NCI-H1694 treated with DMSO at 0.1 percent for 48 hours (cell line): ENCODE data around the gene IHH.

Experiments
- DNase-seq: peaks from one replicate; lab custom pipeline; 2025; lab: John Stamatoyannopoulos, UW

Gene IHH

DNA sequence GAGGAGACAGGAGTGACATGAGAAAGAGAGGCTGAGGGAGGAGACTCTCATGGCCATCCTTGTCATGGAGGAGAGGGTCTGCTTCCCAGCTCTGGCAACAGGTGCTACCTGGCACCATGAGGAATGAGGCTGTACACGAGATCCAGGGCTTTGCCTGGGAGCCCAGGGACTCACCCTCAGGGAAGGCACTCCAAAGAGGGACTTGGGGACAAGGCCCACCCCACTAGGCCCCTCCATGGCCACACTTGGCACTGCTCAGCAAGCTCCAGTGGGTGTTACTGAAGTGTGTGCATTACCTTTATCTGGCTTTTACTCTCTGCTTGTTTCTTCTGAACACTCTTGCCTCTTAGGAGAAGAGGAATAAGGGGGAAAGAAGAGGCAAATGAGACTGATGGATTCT, 22.1 kb downstream of the IHH start:
- no peak for DNase-seq

DNA sequence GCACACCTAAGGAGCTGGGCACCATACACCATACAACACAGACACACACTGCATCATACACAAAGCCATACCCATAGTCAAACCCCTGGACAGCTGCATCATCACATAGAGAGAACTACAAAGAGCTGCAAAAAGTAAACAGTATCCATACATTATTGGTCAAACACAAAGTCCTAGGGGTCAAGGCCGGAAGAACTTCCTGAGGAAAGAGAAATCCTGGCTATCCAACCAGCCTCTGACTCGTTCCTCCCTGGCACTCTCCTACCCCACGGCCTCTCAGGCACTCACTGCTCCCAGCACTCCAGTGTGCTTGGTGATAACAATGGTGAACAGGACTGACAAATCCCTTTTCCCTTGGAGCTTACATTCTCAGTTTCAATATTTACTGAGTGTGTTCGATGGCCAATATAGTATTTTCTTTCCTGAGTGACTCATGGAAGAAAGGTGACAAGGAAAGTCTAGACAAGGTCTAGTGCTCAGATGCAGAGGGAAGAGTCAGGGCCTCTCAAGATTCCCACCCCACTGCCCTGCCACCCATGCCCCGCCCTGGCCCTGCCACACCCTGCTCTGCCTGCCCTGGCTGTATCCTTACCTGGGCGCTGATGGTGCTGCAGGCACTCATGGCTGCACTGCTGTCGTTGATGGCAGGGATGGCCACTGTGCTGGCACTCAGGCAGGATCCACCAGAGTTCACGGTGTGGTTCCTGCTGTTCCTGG, 22.8 kb downstream of the IHH start:
- DNase-seq = no peak

DNA sequence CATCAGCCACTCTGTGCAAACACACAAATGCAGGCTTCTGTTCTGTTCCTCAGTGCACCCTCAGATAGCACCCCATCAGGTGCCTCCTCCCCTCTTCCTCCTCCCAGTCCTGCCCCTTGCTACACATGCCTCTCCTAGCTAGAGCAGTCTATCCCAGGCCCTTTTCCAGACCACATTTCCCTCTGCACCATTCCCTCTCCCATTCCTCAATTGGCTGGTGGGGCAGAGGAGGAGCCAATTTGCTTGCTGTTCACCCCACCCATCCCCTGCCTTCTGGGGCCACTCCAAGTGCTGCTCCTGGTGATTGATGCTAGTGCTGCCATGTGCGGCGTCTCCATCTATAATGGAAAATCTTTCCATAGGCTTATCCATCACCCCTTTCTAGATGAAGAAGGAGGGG, 24.8 kb downstream of the IHH start:
- DNase-seq = no peak

DNA sequence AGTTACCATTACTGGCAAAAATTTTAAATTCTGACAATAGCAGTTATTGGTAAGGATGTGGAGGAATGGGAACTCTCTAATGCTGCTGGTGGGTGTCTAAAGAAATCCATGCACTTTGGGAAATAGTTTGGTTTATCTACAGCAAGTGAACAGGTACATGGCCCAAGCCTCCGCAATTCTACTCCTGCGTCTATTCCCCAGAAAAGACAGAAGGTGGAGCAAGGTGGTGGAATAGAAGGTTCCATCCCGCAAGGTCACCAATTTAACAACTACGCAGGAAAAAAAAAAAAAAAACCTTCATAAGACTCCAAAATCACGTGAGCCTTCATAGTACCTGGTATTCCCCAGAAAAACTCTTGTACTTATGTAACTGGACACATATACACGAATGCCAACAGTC, 25.9 kb downstream of the IHH start:
- DNase-seq = no peak

DNA sequence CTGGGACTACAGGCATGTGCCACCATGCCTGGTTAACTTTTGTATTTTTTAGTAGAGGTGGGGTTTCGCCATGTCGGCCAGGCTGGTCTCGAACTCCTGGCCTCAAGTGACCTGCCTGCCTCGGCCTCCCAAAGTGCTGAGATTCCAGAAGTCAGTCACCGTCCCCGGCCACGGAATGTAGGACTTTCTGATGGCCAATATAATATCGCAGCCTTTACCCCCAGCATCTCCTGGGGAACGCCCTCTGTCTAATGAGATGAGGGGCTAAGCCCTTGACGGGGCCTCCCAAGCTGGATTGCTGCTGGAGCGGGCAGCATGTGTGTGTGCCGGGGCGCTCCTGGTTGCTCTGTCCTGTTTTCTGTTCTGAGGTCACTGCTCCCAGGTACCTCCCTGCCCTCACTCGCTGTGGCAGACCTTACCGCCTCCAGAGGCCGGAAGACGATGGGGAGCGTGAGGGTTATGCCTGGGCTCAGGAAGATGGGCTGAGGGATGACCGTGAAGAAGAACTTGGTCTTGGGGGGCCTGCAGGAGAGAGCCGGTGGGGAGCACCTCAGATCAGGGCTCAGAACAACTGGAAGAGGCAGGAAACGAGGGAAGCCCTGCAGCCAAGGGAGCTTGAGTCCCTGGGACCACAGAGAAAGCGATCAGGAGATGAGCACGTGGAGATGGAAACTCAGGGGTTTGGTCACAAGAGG, 28.5 kb downstream of the IHH start:
- no peak for DNase-seq

DNA sequence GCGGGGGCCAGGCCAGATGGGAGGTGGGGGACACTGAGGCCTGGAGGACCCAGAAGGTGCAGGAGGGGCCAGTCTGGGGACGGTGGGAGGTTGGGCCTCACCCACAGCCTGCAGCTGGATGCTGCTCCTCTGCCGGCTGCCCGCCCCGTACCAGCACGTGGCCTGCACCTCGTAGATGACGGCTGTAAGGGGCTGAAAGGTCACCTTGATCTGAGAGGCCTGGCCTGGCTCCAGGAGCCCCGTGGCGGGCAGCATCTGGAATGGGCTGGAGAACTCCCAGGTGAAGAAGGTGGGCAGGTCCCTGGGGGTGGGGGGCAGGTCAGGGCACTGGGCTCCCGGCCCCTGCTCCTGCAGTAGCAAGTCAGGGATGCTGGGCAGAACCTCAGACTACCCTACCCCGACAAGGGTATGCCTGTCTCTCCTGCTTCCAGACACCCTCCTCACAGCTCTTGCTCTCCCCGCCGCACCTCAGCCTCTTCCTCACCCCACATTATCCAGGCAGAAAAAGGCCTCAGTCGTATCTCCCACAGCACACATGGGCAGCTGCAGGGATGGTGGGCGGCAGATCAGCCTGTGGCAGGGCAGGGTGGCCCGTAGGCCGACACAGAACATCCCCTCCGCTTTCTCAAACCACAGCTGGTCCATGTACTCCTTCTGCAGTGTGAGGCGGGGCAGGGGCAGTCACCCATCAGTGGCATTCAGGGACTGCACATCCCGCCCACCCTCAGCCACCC, 29.5 kb downstream of the IHH start:
- DNase-seq = no peak

DNA sequence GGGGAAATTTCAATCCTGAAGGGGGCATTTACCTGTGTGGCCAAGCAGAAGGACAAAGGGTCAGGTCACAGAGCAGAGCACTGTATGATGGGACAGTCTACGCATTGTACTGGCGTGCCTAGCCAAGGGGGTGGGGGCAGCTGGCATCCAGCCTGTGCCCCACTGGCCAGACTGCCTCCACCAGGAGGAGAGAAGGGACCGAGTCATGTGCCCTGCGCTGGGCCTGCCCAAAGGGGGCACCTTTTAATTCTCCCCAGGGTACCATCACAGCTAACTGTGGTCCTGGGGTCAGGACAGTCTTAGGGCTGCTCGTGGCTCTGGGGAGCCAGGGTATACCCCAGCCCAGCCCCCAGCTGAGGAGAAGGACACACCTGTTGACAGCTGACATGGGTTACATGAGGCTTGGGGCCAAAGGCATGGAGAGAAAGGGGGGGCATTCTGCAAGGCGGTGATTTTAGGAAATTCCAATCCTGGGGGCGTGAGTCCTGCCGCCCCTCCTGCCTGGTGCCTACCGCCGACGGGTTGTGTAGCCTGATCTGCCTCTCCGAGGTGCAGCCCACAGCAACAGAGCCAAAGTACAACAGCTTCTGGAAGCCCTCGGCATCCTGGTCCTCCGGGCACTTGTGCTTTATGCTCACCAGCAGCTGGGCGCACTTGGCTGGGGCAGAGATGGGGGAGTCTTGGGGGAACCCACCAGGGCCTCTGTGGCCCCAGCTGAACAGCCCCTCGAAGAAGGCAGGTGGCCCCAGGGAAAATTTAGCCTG, 30.4 kb downstream of the IHH start:
- no peak for DNase-seq

DNA sequence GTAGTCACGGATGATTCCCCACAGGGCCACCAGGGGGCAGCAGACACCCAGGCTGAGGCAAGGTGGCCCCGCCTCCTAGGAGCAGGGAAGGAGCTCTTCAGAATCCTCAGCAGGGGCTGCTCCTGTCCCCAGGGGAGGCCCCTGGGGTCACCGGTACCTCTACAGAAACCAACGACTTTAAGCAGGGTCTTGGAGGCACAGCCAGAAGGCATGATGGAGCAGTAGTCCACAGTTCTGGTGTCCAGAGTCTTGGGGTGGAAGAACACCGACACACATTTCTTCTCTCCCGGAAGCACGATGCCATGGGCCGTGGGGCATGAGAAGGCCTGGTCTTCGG, 30.9 kb downstream of the IHH start:
- DNase-seq = peak; percentile 80

DNA sequence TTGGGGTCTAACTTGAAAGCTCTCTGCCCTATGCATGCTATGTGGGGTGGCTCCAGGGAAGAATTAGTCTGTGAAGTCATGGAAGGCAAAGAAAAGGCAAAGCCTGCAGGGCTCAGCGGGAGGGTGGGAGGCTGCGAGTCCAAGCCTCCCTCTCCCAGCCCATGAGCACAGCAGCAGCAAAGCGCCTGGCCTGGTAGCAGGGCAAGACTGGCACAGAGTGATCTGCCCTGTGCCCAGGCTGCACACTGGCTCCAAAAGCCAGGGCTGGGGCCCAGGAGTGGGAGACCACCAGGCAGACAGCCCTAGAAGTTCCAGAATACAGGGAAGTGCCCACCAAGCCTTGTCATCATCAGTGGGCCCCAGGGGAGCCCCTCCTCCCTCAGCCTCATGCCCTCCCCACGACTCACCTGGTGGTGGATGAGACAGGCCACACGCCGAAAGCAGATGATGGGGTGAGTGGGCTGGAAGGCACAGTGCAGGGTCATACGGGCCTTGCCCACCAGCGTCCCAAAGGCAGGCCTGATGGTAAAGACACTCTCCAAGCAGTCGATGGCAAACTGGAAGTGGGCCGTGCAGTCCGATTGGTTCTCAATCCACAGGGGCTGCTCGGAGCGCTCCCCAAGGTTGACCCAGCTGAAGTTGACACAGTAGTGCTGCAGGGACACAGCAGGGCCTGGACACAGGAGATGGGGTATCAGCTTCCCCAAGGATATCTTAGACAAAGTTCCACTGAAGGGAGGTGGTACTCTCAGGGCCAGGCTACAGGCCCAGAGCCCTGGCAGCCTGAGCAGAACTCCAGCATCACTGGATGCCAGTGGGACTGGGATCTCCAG, 31.5 kb downstream of the IHH start:
- no peak for DNase-seq

DNA sequence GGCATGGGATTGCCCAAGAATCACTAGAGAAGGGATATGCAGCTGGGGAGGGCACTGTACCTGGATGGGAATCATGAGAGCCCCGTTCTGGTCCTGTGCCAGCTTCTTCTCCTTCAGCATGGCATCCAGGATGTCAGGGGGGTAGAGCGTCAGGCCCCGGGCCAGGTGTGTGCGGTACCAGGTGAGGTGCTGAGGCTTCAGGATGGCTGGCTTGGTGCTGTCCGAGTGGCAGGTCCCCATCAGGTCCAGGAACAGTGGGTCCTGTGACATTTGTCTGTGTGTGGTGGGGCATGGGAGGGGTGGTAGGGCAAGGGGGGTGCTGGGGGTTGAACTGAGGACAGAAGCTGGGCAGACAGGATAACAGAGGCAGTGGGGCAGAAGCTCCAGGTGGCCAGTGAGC, 32.6 kb downstream of the IHH start:
- DNase-seq = no peak

DNA sequence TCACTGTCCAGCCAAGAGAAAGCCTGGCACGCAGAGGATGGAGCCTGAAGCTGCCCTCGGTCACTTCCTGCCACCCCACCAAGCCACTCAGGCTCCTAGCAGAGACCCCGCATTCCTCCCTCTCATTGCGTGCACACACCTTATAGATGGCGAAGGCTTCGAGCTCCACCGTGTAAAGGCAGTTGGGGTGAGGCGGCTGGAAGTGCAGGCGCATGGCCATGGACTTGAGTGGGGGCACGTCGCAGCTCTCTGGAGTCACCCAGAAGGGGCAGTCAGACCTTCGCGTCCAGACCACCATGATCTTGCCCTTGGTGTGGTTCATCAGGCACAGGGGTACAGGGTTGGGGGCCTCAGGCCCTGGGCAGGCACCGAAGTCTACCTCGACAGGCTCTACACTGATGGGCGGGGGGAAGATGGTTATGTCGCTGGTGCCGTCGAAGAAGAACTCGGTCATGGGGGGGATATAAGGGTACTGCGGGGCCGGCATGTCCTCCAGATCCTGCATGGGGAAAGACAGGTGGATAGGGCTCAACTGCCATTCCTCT, 33.1 kb downstream of the IHH start:
- DNase-seq = no peak

DNA sequence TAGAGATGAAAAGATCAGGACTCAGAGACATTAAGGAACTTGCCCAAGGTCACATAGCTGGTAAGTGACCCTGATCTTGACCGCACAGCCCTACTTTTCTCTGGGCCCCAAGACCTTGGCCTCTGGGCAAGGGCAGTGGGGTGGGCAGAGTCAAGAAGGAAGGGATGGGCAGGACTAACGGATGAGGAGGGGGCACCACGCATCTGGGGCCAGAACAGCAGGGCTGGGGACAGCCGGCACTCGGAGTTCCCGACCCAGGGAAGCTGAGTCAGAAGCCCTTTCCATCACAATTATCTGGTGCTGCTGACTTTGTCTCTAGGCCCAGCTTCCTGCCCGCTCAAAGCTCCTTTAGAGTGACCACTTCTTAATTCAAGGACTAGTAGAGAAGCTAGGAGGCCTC, 33.8 kb downstream of the IHH start:
- DNase-seq = no peak

DNA sequence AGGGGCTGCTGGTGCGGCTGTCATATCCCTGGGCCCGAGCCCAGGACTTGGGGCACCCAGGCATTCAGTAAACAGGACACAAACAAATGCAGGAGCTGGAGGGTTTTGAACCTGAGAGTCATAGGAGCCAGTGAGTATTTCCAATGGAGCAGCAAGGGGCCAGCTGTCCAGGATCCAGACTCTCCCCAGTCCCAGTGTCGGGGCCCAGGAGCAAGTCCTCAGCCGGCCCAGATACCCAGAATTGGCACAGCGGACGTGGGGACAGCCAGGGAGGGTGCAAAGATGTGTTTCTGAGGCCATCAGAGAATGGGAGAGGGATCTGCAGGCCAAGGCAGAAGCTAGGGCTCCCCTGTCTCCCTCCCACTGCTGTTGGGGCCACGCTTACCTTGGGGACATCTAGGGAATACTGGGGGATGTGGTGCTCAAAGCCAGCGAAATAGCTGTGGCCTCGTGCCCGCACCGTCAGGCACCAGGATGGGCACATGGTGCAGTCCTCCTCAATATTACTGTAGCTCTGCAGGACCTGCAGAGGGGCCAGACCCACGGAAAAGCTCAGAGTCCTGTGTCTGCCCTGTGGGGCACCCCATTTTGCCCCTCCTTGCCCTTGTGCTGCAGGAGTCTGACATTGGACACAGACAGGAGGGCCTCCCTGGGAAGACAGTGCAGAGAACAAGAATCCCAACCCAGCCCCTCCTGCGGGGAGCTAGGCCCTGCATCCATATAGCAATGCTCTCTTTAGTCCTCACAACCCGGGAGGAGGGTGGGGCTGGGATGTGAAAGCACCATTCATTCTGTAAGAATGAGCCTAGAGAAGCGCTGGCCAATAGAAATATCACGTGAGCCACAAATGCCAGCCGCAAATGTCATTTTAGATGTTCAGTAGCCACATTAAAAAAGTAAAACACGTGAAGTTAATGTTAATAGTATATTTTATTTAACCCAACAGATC, 34.8 kb downstream of the IHH start:
- no peak for DNase-seq

DNA sequence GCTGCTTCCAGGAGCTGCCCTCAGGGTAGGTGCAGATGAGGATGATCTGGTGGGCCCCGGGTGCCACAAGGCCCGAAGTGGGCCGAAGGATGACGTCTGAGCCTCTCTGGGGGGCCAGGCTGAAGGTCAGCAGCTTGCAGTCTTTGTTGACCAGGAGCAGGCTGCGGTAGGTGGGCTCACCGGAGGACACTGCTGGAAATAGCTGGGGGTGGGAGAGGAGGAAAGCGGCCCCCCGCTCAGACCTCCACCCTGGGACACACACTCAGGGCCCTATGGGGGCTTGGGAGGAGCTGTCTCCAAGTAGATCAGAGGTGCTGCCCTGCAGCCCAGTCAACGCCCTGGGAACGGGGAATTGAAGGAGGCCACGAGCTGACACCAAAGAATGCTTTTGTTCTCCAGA, 36.7 kb downstream of the IHH start:
- no peak for DNase-seq

DNA sequence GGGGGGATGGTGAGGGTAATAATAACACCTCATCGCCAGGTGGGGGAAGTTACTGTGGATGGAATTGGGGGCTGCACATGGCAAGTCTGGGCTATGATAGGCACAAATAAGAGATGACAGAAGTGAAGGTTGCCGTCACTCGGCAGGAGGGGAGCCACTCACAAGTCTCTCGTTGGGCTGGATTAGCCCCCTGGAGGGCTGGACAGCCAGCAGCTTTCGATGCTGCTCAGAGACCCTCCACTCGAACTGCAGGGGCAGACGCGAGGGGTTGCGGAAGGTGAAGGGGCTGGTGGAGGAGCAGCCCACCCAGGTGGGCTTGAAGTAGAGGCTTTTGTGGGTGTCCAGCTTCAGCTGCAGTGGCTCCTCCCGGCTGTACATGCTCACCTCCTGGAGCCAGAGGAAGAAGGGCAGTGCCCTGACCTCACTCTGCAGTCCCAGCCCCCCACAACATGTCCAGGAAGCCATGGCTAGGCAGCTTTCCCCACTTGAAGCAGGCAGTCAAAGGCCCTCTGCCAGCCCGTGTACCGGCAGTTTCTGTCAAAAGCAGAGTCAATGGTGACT, 37.6 kb downstream of the IHH start:
- DNase-seq = no peak

DNA sequence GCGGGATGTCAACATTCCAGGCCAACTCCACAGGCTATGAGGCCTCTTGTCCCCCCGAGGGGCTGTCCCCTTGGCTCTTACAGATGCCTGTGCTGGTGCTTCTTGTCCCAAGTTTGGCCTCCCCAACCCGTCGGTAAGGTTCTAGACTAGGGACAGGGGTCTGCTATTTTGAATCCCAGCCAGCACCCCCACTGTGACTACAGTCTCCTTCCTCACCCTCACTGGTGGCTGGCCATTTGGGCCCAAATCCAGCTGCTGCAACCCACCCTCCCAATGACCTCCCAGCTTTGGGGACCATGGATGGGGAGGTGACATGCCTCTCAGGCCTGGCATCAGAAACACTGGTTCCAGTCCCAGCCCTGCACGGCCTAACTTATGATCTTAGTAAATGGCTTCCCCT, 38.1 kb downstream of the IHH start:
- DNase-seq = no peak

DNA sequence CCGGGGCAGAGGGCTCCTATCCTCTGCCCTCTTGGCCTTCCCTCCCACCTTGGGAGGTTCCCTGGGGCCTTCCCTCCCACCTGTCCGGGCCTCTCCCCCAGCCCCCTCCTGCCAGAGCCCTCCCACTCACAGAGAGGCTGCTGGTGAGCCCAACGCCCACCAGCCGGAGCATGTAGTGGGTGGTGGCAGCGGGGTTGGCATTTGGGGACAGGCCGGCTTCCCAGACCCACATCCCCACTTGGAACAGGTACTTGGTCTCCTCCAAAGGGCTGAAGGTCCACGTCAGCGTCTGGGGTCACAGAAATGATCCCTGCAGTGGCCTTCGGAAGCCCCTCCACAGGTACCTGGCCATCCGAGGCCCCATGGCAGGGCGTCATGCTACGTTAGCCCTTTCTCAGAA, 38.7 kb downstream of the IHH start:
- DNase-seq = no peak

DNA sequence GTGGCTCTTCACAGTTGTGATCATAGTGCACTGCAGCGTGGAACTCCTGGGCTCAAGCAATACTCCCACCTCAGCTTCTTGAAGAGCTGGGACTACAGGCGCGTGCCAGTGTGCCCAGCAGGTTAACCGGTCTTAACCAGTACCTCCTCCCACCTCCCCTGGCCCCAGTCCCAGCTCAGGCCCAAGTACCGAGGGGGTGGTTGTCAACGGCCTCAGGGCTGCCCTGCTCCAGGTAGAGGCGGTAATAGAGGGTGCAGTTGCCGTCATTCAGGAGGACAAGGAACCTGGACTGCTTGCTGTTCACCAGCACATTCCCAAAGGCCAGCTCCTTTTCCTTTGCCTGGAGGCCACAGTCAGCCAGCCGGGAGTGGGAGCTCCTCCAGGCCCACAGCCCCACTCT, 39.1 kb downstream of the IHH start:
- no peak for DNase-seq

DNA sequence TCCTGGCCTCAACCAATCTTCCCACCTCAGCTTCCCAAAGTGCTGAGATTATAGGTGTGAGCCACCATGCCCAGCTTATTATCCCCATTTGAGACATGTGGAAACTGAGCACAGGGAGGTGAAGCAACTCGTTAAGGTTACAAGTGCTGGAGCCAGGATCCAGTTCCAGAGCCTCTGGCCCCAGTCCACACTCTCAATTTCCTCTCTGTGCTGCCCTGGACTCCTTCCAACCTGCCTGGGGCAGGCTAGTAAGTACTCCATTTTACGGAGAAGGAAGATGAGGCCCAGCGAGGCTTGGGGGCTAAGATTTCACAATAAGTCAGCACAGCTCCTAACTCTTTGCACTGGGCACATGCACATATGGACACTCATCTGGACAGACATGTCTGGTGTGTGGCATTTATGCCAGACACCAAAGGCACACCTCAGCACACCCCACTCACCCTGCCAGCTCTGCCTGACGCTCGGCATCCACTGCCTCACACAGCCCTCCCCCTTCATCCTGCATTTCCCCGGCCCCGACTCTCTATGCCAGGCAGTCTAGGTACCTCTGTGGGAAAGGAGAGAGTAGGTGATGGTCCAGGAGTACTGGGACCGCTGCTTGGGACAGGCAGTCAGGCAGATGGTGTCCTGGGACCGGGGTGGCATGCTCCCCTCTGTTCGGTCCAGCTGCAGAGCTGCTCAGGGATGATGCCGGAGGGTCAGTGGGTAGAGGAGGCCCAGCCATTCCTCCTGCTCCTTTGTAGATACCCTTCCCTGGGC, 39.9 kb downstream of the IHH start:
- DNase-seq = no peak
